Measurements from ENCODE around the gene IQSEC1.

- TF ChIP-seq CTCF (IDR thresholded peaks at IDR 0.05), result no peak
- TF ChIP-seq POLR2A (IDR thresholded peaks at IDR 0.05), result no peak
- no peak for TF ChIP-seq EP300 (IDR thresholded peaks at IDR 0.05; ENCODE audit: low read depth)
- TF ChIP-seq POLR2AphosphoS5 (IDR thresholded peaks at IDR 0.05), result no peak
Measured at GRCh38 chr3:12955651-12956315, 117.4 kb downstream of the IQSEC1 start.

Data from transverse colon (tissue), 4 donors.